ENCODE data around the gene VCL.

The VCL gene

DNA sequence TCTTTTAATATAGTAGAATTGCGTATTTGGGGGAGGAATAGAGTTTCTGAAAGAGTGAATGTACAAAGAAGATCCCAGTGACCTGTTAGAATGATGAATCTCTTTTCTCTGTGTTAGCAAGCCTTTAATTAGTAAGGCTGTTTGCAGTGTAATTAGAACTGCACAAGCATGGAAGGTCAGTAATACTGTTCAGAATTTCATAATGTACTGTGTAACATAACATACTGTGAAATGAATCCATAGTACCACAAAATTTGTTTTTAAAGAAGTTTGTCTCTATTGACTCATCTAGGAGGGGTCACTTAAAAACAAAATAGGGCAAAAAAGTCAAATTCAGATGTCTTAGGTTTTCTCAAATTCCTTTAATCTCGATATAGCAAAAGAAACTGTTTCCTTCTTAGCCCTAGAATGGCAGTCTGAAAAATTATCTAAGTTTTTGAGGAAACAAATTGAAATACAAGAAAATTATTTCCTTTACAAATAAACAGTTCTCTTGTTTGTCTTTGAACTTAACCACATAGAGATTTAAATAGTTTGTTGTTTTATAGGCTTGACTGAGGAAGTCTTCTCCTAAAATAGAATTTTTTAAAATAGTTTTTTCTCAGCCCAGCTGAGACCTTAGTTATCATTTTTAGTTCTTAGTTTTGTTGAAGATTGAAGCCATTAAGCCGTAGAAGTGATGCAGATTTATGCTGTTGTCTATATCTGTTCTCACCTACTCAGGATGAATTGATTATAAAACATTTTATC lies 165.6 kb downstream of the VCL start:
- no peak for DNase-seq

GRCh38 chr10:74164716-74165529 lies 167.0 kb downstream of the VCL start:
- no peak for DNase-seq

DNA sequence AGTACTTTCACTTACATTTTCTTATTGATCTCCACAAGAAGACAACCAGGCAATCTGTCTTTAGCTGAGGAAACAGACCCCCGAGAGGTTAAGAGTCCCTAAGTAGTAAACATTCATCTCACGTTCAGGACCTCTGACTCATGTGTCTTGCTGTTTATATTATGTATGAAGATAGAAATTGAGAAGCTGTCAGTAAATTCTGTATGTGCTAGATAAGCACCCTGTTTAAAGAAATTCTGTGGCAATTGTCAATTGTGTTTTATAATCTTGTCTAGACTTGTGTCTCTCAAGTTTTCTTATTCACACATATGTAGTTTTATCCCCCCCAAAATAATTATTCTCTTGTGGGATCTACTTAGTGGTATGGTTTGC lies 167.6 kb downstream of the VCL start:
- DNase-seq = no peak

- no peak for DNase-seq
These were observed 169.5 kb downstream of the VCL start for GRCh38 chr10:74167443-74167842.

Data from NCI-H510A treated with DMSO at 0.1 percent for 48 hours (cell line).